Camera-type eye (tissue), 1 donor: ENCODE measurements around the gene MAGEC3. TPM values are rescaled to one million over a fixed set of nuclear protein-coding genes. Genes with fewer than 3 reads are reported as not detected.

Experiments used
- total RNA-seq: library from RNA; depleted of rRNA; stranded (reverse); fragments of >200 nt; gene quantifications from one replicate; pipeline ENCODE4 v1.2.3, GENCODE V29; 2014

The MAGEC3 gene, protein sequence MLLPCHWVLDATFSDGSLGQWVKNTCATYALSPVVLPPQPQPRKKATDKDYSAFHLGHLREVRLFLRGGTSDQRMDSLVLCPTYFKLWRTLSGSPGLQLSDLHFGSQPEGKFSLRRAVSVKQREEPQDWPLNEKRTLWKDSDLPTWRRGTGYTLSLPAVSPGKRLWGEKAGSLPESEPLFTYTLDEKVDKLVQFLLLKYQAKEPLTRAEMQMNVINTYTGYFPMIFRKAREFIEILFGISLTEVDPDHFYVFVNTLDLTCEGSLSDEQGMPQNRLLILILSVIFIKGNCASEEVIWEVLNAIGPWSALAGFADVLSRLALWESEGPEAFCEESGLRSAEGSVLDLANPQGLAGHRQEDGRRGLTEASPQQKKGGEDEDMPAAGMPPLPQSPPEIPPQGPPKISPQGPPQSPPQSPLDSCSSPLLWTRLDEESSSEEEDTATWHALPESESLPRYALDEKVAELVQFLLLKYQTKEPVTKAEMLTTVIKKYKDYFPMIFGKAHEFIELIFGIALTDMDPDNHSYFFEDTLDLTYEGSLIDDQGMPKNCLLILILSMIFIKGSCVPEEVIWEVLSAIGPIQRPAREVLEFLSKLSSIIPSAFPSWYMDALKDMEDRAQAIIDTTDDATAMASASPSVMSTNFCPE
- total RNA-seq, result not detected

DNA sequence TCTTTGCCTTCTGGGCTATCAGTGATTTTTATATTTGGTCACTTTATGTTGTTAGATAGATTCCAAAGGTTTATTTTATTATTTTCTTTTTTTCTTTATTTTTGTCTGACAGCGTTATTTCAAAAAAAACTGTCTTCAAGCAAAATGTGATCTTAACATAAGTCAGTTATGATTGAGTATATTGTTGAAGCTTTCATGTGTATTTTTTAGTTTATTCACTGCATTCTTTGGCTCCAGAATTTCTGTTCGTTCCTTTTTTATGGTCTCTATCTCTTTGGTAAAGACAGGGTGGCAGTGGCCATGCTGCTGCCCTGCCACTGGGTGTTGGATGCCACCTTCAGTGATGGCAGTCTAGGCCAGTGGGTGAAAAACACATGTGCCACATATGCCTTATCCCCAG is at the start of gene MAGEC3:
TSS of gene MAGEC3 (plus strand) at position 301 of the 400 bp plus-strand sequence. CDS start at position 301, 0 bp downstream.

DNA sequence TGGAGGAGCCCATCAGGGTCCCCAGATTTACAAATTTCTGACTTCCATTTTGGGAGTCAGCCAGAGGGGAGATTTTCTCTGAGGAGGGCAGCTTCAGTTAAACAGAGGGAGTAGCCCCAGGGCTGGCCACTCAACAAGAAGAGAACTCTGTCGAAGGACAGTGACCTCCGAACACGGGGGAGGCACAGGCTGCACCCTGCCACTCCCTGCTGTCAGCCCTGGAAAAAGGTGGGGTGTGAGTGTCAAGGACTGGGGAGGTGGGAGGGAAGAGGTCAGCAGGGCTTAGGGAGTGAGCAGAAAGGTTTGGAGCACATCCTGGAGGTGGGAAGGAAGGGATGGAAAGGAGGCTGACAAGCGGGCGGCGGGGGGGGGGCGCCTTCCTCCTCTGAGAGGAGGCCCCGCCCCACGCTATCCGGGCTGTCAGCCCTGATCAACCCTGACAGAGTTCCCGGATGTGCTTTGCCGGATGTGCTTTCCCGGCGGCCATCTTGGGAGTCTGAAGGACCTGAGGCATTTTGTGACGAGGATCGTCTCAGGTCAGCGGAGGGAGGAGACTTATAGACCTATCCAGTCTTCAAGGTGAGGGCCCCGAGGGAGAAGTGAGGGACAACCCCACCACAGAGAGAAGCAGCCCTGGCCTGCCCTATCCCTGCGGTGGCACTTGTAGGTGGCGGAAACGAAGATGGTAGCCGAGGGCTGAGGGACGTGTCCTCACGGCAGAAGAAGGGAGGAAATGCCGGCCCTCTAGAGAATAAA is 65.5 kb downstream of the MAGEC3 start, which contains the start of gene MAGEC1:
TSS of gene MAGEC1 (plus strand) at position 495 of the 756 bp plus-strand sequence. CDS start 1,179 bp downstream, outside the sequence.

Other genes with a start within 250 kb of the MAGEC3 start
- gene SPANXA2, start 248.6 kb upstream of the MAGEC3 start, total RNA-seq, result not detected
- not detected for gene SPANXD, start 139.6 kb upstream of the MAGEC3 start, total RNA-seq
- not detected for gene MAGEC1, start 65.6 kb downstream of the MAGEC3 start, total RNA-seq